Measurements from ENCODE around the gene NMRK1. TPM values are rescaled to one million over a fixed set of nuclear protein-coding genes. Genes with fewer than 3 reads are reported as not detected.
A peak's percentile ranks its signal among the peaks of the same experiment; 100 is the strongest.

Gene NMRK1
- polyA plus RNA-seq, 1 donor from 2014 or later = 12.9 TPM

- no peaks in the 10 kb centered on the region for H3F3A ChIP-seq (ENCODE audit: insufficient read depth, low read length, poor library complexity, severe bottlenecking)
- no peaks in the 10 kb centered on the region for H4K20me1 ChIP-seq (ENCODE audit: insufficient read depth)
- H2AFZ ChIP-seq (ENCODE audit: low read depth, low read length) = no peak overlapping the region
- TF ChIP-seq EP300 (conservative IDR thresholded peaks at IDR 0.05; ENCODE audit: poor library complexity, severe bottlenecking) (no peak), TAF1 (IDR thresholded peaks at IDR 0.05; ENCODE audit: low read depth) (no peak)
- TF ChIP-seq, protein P1, sequence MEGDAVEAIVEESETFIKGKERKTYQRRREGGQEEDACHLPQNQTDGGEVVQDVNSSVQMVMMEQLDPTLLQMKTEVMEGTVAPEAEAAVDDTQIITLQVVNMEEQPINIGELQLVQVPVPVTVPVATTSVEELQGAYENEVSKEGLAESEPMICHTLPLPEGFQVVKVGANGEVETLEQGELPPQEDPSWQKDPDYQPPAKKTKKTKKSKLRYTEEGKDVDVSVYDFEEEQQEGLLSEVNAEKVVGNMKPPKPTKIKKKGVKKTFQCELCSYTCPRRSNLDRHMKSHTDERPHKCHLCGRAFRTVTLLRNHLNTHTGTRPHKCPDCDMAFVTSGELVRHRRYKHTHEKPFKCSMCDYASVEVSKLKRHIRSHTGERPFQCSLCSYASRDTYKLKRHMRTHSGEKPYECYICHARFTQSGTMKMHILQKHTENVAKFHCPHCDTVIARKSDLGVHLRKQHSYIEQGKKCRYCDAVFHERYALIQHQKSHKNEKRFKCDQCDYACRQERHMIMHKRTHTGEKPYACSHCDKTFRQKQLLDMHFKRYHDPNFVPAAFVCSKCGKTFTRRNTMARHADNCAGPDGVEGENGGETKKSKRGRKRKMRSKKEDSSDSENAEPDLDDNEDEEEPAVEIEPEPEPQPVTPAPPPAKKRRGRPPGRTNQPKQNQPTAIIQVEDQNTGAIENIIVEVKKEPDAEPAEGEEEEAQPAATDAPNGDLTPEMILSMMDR (IDR thresholded peaks at IDR 0.05; ENCODE audit: poor library complexity, severe bottlenecking) = no peak
- H3K79me2 ChIP-seq (replicated peaks; ENCODE audit: insufficient read depth, low read length) = no peaks in the 10 kb centered on the region
- no peaks in the 10 kb centered on the region for H3K9me3 ChIP-seq (ENCODE audit: low read length)
- H3K4me3 ChIP-seq (ENCODE audit: low read length) = peak overlapping the region; percentile 21
- no peaks in the 10 kb centered on the region for H3K27me3 ChIP-seq (ENCODE audit: insufficient read depth, low read depth, low read length)
- no peaks in the 10 kb centered on the region for H3K36me3 ChIP-seq (ENCODE audit: insufficient read depth, low read length)
- H3K9ac ChIP-seq (ENCODE audit: low read length) = no peak overlapping the region
- H3K4me2 ChIP-seq (ENCODE audit: low read length) = peak overlapping the region; percentile 37
- H3K27ac ChIP-seq (ENCODE audit: low read length) = peak overlapping the region; percentile 6
- no peaks in the 10 kb centered on the region for H3K9me2 ChIP-seq (ENCODE audit: insufficient read depth, low read length)
Measured at GRCh38 chr9:75064307-75065025, 23.5 kb downstream of the NMRK1 start.

GRCh38 chr9:75063556-75064305, 24.2 kb downstream of the NMRK1 start:
- Histone ChIP-seq H3K4me2 (ENCODE audit: low read length) (peak overlapping the region; percentile 37), H3K36me3 (ENCODE audit: insufficient read depth, low read length) (no peaks in the 10 kb centered on the region), H3F3A (ENCODE audit: insufficient read depth, low read length, poor library complexity, severe bottlenecking) (no peaks in the 10 kb centered on the region), H3K27me3 (ENCODE audit: insufficient read depth, low read depth, low read length) (no peaks in the 10 kb centered on the region), H3K9ac (ENCODE audit: low read length) (no peak overlapping the region), H3K9me2 (ENCODE audit: insufficient read depth, low read length) (no peaks in the 10 kb centered on the region), H3K27ac (ENCODE audit: low read length) (peak overlapping the region; percentile 30), H3K9me3 (ENCODE audit: low read length) (no peaks in the 10 kb centered on the region), H2AFZ (ENCODE audit: low read depth, low read length) (no peak overlapping the region), H3K4me3 (ENCODE audit: low read length) (peak overlapping the region; percentile 21), H4K20me1 (ENCODE audit: insufficient read depth) (no peaks in the 10 kb centered on the region), H3K79me2 (replicated peaks; ENCODE audit: insufficient read depth, low read length) (no peaks in the 10 kb centered on the region)
- TF ChIP-seq EZH2 (IDR thresholded peaks at IDR 0.05; ENCODE audit: borderline replicate concordance, insufficient read depth, low read length, poor library complexity, severe bottlenecking) (no peak), RAD21 (conservative IDR thresholded peaks at IDR 0.05) (no peak), MXI1 (conservative IDR thresholded peaks at IDR 0.05; ENCODE audit: poor library complexity, severe bottlenecking) (no peak), EP300 (conservative IDR thresholded peaks at IDR 0.05; ENCODE audit: poor library complexity, severe bottlenecking) (peak; percentile 88), POLR2AphosphoS5 (IDR thresholded peaks at IDR 0.05) (peak; percentile 74), TAF1 (IDR thresholded peaks at IDR 0.05; ENCODE audit: low read depth) (no peak), SMC3 (conservative IDR thresholded peaks at IDR 0.05; ENCODE audit: poor library complexity) (no peak)
- TF ChIP-seq, protein P1 (IDR thresholded peaks at IDR 0.05; ENCODE audit: poor library complexity, severe bottlenecking) = no peak
- TF ChIP-seq, protein P2, sequence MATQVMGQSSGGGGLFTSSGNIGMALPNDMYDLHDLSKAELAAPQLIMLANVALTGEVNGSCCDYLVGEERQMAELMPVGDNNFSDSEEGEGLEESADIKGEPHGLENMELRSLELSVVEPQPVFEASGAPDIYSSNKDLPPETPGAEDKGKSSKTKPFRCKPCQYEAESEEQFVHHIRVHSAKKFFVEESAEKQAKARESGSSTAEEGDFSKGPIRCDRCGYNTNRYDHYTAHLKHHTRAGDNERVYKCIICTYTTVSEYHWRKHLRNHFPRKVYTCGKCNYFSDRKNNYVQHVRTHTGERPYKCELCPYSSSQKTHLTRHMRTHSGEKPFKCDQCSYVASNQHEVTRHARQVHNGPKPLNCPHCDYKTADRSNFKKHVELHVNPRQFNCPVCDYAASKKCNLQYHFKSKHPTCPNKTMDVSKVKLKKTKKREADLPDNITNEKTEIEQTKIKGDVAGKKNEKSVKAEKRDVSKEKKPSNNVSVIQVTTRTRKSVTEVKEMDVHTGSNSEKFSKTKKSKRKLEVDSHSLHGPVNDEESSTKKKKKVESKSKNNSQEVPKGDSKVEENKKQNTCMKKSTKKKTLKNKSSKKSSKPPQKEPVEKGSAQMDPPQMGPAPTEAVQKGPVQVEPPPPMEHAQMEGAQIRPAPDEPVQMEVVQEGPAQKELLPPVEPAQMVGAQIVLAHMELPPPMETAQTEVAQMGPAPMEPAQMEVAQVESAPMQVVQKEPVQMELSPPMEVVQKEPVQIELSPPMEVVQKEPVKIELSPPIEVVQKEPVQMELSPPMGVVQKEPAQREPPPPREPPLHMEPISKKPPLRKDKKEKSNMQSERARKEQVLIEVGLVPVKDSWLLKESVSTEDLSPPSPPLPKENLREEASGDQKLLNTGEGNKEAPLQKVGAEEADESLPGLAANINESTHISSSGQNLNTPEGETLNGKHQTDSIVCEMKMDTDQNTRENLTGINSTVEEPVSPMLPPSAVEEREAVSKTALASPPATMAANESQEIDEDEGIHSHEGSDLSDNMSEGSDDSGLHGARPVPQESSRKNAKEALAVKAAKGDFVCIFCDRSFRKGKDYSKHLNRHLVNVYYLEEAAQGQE (IDR thresholded peaks at IDR 0.05; ENCODE audit: borderline replicate concordance) = peak; percentile 38
